Measurements from ENCODE around the gene THOC5.
A peak's percentile ranks its signal among the peaks of the same experiment; 100 is the strongest.
"Not testable (repeated sequence)": the region's sequence is repeated elsewhere in the genome, so short reads cannot be mapped to it uniquely, and the experiment has no call there.

Gene THOC5

GRCh38 chr22:29503811-29504372, 49.7 kb downstream of the THOC5 start:
- DNase-seq: no peak

- DNase-seq: no peak
Observed at GRCh38 chr22:29499852-29500251, 53.7 kb downstream of the THOC5 start.

GRCh38 chr22:29493636-29494035, 59.9 kb downstream of the THOC5 start:
- DNase-seq: no peak

- DNase-seq: no peak
Observed at GRCh38 chr22:29491012-29491411, 62.5 kb downstream of the THOC5 start.

- not testable (repeated sequence) for DNase-seq
Observed at GRCh38 chr22:29489127-29489780, 64.3 kb downstream of the THOC5 start.

- DNase-seq: no peak
Observed at GRCh38 chr22:29487426-29487986, 66.1 kb downstream of the THOC5 start.

- no peak for DNase-seq
Observed at GRCh38 chr22:29485448-29485847, 68.1 kb downstream of the THOC5 start.

GRCh38 chr22:29484642-29485041, 68.9 kb downstream of the THOC5 start:
- no peak for DNase-seq

GRCh38 chr22:29483254-29483653, 70.3 kb downstream of the THOC5 start:
- no peak for DNase-seq

- DNase-seq: no peak
Observed at GRCh38 chr22:29482726-29483125, 70.8 kb downstream of the THOC5 start.

GRCh38 chr22:29482253-29482652, 71.3 kb downstream of the THOC5 start:
- DNase-seq: no peak

GRCh38 chr22:29481265-29482000, 72.1 kb downstream of the THOC5 start:
- DNase-seq: no peak

- no peak for DNase-seq
Observed at GRCh38 chr22:29480512-29481264, 72.9 kb downstream of the THOC5 start.

GRCh38 chr22:29480262-29480511, 73.4 kb downstream of the THOC5 start:
- DNase-seq: no peak

- peak; percentile 21 for DNase-seq
Observed at GRCh38 chr22:29479417-29480261, 73.9 kb downstream of the THOC5 start, which contains the start of gene NEFH. TSS of gene NEFH (plus strand) at chr22:29480218. CDS start at chr22:29480263, 45 bp downstream.

- DNase-seq: peak; percentile 20
Observed at GRCh38 chr22:29478326-29479276, 75.0 kb downstream of the THOC5 start.

GRCh38 chr22:29477723-29478318, 75.7 kb downstream of the THOC5 start:
- DNase-seq: peak; percentile 57

GRCh38 chr22:29476116-29476515, 77.4 kb downstream of the THOC5 start:
- no peak for DNase-seq

GRCh38 chr22:29475550-29475949, 78.0 kb downstream of the THOC5 start:
- no peak for DNase-seq

- no peak for DNase-seq
Observed at GRCh38 chr22:29473001-29473400, 80.6 kb downstream of the THOC5 start.

Measured in NCI-H1092 treated with DMSO at 0.1 percent for 48 hours (cell line).